SK-N-MC (cell line): ENCODE data around the gene PNRC1.
"Not testable (repeated sequence)": the region's sequence is repeated elsewhere in the genome, so short reads cannot be mapped to it uniquely, and the experiment has no call there.

Experiments
- DNase-seq: peaks from one replicate; pipeline ENCODE4 v3.0.0-alpha.2; 2011; ENCODE audit warnings: low read depth, low spot score
- H3K27ac ChIP-seq: fragments of 200-600 bp; sonication (generic); 2 replicates; pipeline ENCODE4 v1.5.1; 2016; ENCODE audit warnings: mixed run types
- H3K36me3 ChIP-seq: fragments of 200-600 bp; sonication (generic); 2 replicates; pipeline ENCODE4 v1.6.1; 2017; ENCODE audit warnings: antibody characterized with exemption, low read length, mixed read lengths; ENCODE audit not compliant: insufficient read depth
- H3K4me3 ChIP-seq: fragments of 200-600 bp; sonication (generic); 2 replicates; pipeline ENCODE4 v1.5.1; 2016
- H3K9ac ChIP-seq: fragments of 200-600 bp; sonication (generic); 2 replicates; pipeline ENCODE4 v1.8.0; 2017; ENCODE audit warnings: mixed run types, mixed read lengths; ENCODE audit not compliant: insufficient read length
- H3K9me3 ChIP-seq: fragments of 200-600 bp; sonication (generic); 2 replicates; pipeline ENCODE4 v1.6.1; 2017; ENCODE audit warnings: low read depth, mild to moderate bottlenecking, antibody characterized with exemption, low read length, moderate library complexity, mixed read lengths
- EZH2 ChIP-seq: fragments of 200-600 bp; sonication (generic); IDR thresholded peaks from one replicate; pipeline ENCODE4 v1.6.1; 2017; ENCODE audit warnings: antibody characterized with exemption
- FOXP2 ChIP-seq: optimal IDR thresholded peaks from 2 replicates; pipeline ENCODE3; 2011; ENCODE audit warnings: mild to moderate bottlenecking, moderate library complexity; ENCODE audit not compliant: insufficient read depth; ENCODE audit errors: extremely low read length, control extremely low read depth
- POLR2AphosphoS5 ChIP-seq: IDR thresholded peaks from 2 replicates; pipeline ENCODE4 v1.6.1; 2012; ENCODE audit warnings: mild to moderate bottlenecking, low read depth, low read length, borderline replicate concordance

The PNRC1 gene

DNA sequence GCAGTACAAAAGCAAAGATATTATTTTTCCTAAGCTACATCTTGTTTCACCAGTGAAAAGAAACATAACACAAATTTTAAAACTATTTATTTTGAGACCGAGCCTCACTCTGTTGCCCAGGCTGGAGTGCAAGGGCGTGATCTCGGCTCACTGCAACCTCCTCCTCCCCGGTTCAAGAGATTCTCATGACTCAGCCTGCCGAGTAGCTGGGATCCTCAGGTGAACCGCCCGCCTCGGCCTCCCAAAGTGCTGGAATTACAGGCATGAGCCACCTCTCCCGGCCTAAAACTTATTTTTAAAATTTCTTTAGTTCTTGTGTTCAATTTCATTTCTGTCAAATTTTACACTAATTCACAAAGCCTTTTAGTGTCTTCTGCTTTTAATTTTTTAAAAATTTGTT is 31.4 kb downstream of the PNRC1 start:
- no peaks in the 10 kb centered on the region for H3K9me3 ChIP-seq
- no peak overlapping the region for H3K27ac ChIP-seq
- no peak overlapping the region for H3K4me3 ChIP-seq
- no peak for TF ChIP-seq POLR2AphosphoS5
- no peak for TF ChIP-seq FOXP2
- no peak for TF ChIP-seq EZH2
- no peak for DNase-seq
- no peaks in the 10 kb centered on the region for H3K36me3 ChIP-seq
- no peak overlapping the region for H3K9ac ChIP-seq

DNA sequence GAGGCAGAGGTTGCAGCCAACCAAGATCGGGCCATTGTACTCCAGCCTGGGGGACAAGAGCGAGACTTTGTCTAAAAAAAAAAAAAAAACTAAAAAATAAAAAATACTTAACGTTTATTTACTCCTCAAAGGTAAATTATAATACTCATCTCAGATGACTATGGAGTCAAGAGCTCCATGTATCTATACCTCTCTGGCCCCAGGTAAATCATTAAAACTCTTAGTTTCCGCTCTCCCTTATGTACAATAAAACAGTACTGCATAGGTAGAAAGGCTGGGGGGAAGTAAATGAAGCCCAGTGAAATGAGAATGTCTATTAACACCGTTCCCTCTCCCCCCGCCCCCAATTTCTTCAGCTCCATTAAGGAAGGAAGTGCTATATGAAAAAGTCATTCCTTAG is 36.2 kb downstream of the PNRC1 start:
- peak overlapping the region; percentile 69 for H3K9ac ChIP-seq
- H3K36me3 ChIP-seq = no peaks in the 10 kb centered on the region
- H3K27ac ChIP-seq = no peak overlapping the region
- no peaks in the 10 kb centered on the region for H3K9me3 ChIP-seq
- peak overlapping the region; percentile 76 for H3K4me3 ChIP-seq
- TF ChIP-seq POLR2AphosphoS5 = no peak
- TF ChIP-seq EZH2 = no peak
- no peak for TF ChIP-seq FOXP2
- DNase-seq = no peak

DNA sequence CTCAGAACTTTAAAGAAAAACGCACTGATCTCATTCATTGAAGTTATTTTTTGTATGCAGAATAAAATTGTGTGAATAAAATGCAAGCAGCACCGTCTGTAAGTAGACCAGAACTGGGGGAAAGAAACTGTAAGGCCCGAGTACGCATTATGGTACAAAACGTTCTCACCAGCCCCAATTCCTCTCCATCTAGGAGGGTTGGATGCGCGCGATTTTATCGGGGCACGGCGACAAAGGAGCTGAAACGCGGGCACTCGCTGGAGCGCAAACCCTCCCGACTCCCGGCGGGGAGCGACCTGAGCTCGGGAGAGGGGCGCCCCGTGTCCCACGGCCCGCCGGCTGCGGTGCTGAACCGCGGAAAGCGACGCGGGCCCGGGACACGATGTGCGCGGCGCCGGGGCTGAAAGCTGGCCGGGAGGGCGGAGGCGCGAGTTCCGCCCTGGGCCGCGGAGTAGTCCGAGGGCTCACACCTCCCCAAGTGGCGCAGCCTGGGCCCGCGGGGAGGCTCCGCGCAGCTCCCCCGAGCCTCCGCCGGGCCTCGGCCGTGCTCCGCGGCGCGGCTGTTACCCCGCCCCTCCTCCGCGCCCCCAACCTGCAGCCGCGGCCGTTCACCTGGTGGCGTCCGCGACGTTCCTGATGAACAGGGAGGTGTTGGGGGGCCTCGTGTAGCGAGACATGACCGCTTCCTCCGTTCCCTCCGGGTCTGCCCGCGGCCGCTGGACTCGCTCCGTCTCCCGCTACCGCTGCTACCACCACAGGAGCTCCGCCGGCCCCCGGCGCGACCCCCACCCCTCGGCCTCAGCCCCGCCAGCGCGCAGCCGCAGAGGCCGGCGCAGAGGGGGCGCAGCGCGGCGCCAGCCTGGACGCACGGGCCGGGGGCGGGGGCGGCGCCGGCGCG is 36.9 kb downstream of the PNRC1 start, which contains the start of gene SRSF12:
SRSF12 (minus strand) TSS at position 861 of the 898 bp plus-strand sequence; CDS start at position 677, 184 bp downstream.
- H3K4me3 ChIP-seq = peak within 1 kb of the TSS; percentile 76
- no peak for DNase-seq
- TF ChIP-seq POLR2AphosphoS5 (peak; percentile 22; the same call in 1 of the 2 replicates), FOXP2 (no peak)
- H3K9me3 ChIP-seq = no peaks in the 10 kb centered on the region
- peak within 1 kb of the TSS; percentile 69 for H3K9ac ChIP-seq
- no peaks in the 10 kb centered on the region for H3K36me3 ChIP-seq
- H3K27ac ChIP-seq = no peak within 1 kb of the TSS

DNA sequence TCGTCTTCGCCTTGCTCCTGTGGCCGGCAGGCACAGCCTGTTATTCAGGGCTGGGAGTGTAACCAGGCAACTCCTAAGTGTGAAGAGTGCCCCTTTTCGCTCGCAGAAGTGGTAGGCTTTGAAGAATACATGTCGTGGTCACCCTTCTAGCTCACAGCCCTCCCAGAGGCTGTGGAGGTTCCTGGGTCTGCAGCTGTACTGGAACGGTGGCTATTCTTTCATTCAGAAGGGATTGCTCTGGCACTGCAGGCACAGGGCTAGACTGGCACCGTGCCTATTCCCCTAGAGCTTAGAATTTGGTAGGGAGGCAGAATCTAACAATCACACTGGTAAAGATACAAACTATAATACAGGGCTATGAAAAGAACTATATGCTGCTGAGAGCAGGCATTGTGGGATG is 38.4 kb downstream of the PNRC1 start:
- no peak for DNase-seq
- Histone ChIP-seq H3K36me3 (no peaks in the 10 kb centered on the region), H3K9me3 (no peaks in the 10 kb centered on the region), H3K27ac (no peak overlapping the region), H3K4me3 (no peak overlapping the region), H3K9ac (no peak overlapping the region)
- TF ChIP-seq POLR2AphosphoS5 (no peak), FOXP2 (no peak), EZH2 (no peak)

DNA sequence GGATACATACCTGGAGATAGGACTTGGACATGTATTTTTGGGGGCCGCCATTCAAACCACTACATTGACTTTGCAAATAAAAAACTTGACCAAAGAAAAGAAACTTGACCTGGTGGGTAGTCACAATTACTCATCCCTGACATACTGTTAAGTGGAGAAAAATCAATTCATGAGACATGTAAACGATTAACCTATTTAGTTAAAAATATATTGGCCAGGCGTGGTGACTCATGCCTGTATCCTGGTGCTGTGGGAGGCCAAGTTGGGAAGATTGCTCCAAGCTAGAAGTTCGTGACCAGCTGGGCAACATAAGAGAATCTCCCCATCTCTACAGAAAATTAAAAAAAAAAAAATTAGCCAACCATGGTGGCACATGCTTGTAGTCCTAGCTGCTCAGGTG is 39.8 kb downstream of the PNRC1 start:
- no peak overlapping the region for H3K9ac ChIP-seq
- no peaks in the 10 kb centered on the region for H3K36me3 ChIP-seq
- no peak overlapping the region for H3K4me3 ChIP-seq
- TF ChIP-seq FOXP2 = no peak
- no peak for TF ChIP-seq POLR2AphosphoS5
- no peak for TF ChIP-seq EZH2
- DNase-seq = no peak
- H3K27ac ChIP-seq = no peak overlapping the region
- no peaks in the 10 kb centered on the region for H3K9me3 ChIP-seq

DNA sequence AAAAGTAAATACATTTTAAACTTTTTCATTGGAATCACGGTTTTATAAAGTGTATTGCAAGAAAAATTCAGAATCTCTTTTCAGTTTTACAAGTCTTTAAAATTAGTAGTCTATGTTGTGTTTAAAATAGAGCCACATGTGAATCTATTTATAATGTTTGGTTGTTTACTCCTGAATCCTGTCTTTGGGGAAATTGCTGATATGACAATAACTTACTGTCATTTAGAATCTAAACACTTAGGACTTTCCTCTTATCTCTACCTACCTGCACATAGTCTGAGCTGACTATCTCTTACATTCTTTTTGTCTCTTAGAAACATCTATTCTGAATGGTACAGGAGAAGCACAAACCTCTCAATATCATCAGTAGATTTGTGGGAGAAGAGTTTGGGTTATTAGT is 41.4 kb downstream of the PNRC1 start:
- DNase-seq = no peak
- Histone ChIP-seq H3K4me3 (no peak overlapping the region), H3K9me3 (no peaks in the 10 kb centered on the region), H3K9ac (peak overlapping the region; percentile 28), H3K36me3 (no peaks in the 10 kb centered on the region), H3K27ac (no peak overlapping the region)
- TF ChIP-seq EZH2 (no peak), POLR2AphosphoS5 (no peak), FOXP2 (no peak)

DNA sequence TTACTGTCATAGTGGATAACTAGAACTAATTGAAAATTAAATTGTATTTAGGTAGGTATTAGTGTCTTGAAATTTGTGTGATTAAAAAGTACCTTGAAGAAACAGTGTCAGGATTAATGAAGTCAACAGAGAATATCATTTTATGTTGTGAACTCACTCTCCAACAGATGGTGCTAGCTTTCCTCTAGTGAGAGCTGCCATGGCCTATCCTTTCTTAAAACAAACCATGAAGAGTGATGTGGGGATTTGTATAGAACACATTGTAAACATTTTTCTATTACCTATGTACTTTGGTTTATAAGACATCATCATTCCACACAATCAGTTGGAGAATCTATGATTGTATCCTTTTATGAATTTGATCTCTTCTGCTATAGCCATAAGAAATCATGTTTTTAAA is 42.1 kb downstream of the PNRC1 start:
- Histone ChIP-seq H3K9ac (no peak overlapping the region), H3K36me3 (no peaks in the 10 kb centered on the region), H3K9me3 (no peaks in the 10 kb centered on the region), H3K4me3 (no peak overlapping the region), H3K27ac (no peak overlapping the region)
- no peak for DNase-seq
- TF ChIP-seq POLR2AphosphoS5 (no peak), EZH2 (no peak), FOXP2 (no peak)

DNA sequence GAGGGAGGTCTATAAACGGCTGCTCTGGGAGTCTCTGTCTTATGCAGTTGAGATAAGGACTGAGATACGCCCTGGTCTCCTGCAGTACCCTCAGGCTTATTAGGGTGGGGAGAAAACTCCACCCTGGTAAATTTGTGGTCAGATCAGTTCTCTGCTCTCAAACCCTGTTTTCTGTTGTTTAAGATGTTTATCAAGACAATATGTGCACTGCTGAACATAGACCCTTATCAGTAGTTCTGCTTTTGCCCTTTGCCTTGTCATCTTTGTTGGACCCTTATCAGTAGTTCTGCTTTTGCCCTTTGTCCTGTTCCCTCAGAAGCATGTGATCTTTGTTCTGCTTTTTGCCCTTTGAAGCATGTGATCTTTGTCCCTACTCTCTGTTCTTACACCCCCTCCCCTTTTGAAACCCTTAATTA is 47.7 kb downstream of the PNRC1 start:
- H3K4me3 ChIP-seq, H3K27ac ChIP-seq, H3K36me3 ChIP-seq, DNase-seq, H3K9ac ChIP-seq, H3K9me3 ChIP-seq: not testable (repeated sequence)

DNA sequence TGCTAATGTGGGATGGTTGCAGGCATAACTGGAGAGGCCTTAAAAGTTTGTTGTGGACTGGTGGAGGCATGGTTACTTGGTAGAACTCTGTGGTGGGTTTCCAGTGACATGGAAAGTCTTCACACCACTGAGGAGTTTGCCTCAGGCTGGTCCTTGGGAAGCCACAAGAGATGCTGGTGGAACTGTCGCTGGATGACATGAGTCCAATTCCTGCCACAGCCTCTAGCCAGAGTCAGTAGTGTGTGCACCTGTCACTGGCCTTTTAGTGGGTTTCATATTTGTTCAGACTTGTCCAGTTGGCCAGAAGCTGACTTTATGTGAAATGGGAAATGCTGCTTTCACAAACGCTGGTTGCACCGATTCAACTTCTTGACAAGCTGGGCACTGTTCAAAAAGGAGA is 51.0 kb downstream of the PNRC1 start:
- Histone ChIP-seq H3K36me3 (no peaks in the 10 kb centered on the region), H3K9ac (no peak overlapping the region), H3K4me3 (no peak overlapping the region), H3K9me3 (no peaks in the 10 kb centered on the region), H3K27ac (no peak overlapping the region)
- TF ChIP-seq EZH2 = no peak
- TF ChIP-seq POLR2AphosphoS5 = no peak
- no peak for TF ChIP-seq FOXP2
- no peak for DNase-seq
